Measurements from ENCODE around the gene PRF1.

- TF ChIP-seq CTCF (IDR thresholded peaks at IDR 0.05) (no peak), POLR2A (IDR thresholded peaks at IDR 0.05) (no peak)
Measured at GRCh38 chr10:70615784-70616522, 13.4 kb upstream of the PRF1 start.

All from thyroid gland (tissue), 4 donors.